GM23338 (cell line): Measurements from ENCODE around the gene TPCN2.

ENCODE experiments used
- POLR2AphosphoS5 ChIP-seq: IDR thresholded peaks from 2 replicates; pipeline ENCODE4 v1.6.1; 2016; ENCODE audit warnings: antibody characterized with exemption, low read depth
- TF ChIP-seq, protein P1 (sequence below), 2 experiments: fragments of 200-600 bp in 1 of 2; sonication (generic) in 1 of 2; conservative IDR thresholded peaks; 2 replicates each; pipeline versions ENCODE4 v1.5.1 to v1.6.1; 2016 to 2017; ENCODE audit warnings: antibody characterized with exemption in 2 of 2, low read depth in 2 of 2, mild to moderate bottlenecking in 2 of 2, moderate library complexity in 1 of 2

DNA sequence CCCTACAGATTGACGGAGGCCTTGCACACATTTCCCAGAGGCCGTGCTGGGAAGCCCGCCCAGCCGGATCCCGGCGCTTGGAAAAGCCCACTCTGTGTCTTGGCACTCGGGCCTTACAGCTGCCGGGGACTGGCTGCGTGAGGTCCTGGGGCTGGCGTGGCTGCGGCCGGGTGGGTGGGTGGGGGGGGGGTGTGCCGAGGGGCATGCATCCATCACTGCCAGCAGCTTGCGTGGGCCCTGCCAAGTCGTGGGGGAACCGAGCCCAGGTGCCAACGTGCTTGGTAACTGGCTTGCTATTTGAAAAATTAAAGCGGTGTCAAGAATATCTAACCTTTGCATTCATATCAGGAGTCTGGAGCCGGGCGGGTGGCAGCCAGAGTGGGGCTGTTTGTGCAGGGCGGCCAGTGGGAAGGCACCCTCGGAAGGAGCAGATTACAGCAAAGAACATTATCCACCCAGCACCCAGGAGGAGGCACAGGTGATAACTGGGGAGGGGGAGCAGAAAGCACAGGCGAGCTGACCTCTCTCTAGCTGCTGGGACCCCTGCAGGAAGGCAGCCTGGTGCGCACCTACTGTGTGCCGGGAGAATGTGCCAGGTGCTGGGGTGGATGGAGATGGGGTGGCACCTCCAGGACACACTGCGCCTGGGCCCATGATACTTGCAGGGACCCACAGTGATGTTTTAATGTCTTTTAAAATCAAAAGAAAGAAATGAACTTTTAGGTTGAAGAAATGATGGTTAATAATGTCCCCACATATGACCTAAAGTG is 78.5 kb downstream of the TPCN2 start:
- TF ChIP-seq, protein P1, sequence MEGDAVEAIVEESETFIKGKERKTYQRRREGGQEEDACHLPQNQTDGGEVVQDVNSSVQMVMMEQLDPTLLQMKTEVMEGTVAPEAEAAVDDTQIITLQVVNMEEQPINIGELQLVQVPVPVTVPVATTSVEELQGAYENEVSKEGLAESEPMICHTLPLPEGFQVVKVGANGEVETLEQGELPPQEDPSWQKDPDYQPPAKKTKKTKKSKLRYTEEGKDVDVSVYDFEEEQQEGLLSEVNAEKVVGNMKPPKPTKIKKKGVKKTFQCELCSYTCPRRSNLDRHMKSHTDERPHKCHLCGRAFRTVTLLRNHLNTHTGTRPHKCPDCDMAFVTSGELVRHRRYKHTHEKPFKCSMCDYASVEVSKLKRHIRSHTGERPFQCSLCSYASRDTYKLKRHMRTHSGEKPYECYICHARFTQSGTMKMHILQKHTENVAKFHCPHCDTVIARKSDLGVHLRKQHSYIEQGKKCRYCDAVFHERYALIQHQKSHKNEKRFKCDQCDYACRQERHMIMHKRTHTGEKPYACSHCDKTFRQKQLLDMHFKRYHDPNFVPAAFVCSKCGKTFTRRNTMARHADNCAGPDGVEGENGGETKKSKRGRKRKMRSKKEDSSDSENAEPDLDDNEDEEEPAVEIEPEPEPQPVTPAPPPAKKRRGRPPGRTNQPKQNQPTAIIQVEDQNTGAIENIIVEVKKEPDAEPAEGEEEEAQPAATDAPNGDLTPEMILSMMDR (conservative IDR thresholded peaks at IDR 0.05; ENCODE audit: low read depth in 2 of 2): no peak
- no peak for TF ChIP-seq POLR2AphosphoS5
